Caco-2 (cell line): ENCODE results near the gene PRR16. TPM values are rescaled to one million over a fixed set of nuclear protein-coding genes. Genes with fewer than 3 reads are reported as not detected.
A peak's percentile ranks its signal among the peaks of the same experiment; 100 is the strongest.

ENCODE experiments used
- BruUV-seq: library from RNA; stranded (reverse); fragments of 400-500 nt; replicated peaks from 2 replicates; lab custom pipeline; 2021; lab: Mats Ljungman, UMichigan
- CTCF ChIA-PET: fragments of 300-600 bp; sonication (Branson Sonifier 250); formaldehyde crosslinking; loops from one replicate; lab custom pipeline; 2022; ENCODE audit warnings: antibody characterized with exemption; lab: Charles Lee
- POLR2A ChIA-PET: fragments of 300-600 bp; sonication (Branson Sonifier 250); formaldehyde crosslinking; loops from one replicate; lab custom pipeline; 2022; ENCODE audit warnings: antibody characterized with exemption; lab: Charles Lee
- DNase-seq, 2 experiments: peaks; one replicate each; pipeline versions ENCODE4 v3.0.0 to v3.0.0-alpha.2; 2020 to 2022
- H3K27me3 ChIP-seq: replicated peaks from 2 replicates; pipeline ENCODE4 v1.6.0; 2011; ENCODE audit warnings: low read length; ENCODE audit not compliant: control insufficient read depth, insufficient read depth
- H3K36me3 ChIP-seq: 2 replicates; pipeline ENCODE4 v1.5.1; 2011; ENCODE audit warnings: low read length; ENCODE audit not compliant: control insufficient read depth, insufficient read depth
- H3K4me1 ChIP-seq: fragments of 250-450 bp; sonication (Bioruptor Pico); 2 replicates; pipeline ENCODE4 v1.5.1; 2020; ENCODE audit warnings: mild to moderate bottlenecking
- H3K4me3 ChIP-seq: 2 replicates; pipeline ENCODE4 v1.5.1; 2011; ENCODE audit warnings: low read depth, mild to moderate bottlenecking, control low read depth, low read length
- H3K9me3 ChIP-seq: fragments of 250-450 bp; sonication (Bioruptor Pico); 2 replicates; pipeline ENCODE4 v1.5.1; 2020; ENCODE audit warnings: mild to moderate bottlenecking, moderate library complexity
- H3K27ac Mint-ChIP-seq: one replicate; pipeline ENCODE4 v1.8.0; 2022; ENCODE audit warnings: mixed read lengths; ENCODE audit not compliant: unreplicated experiment
- H3K27me3 Mint-ChIP-seq: one replicate; pipeline ENCODE4 v1.8.0; 2022; ENCODE audit warnings: mixed read lengths; ENCODE audit not compliant: insufficient read depth, unreplicated experiment
- H3K36me3 Mint-ChIP-seq: one replicate; pipeline ENCODE4 v1.8.0; 2022; ENCODE audit warnings: mild to moderate bottlenecking, mixed read lengths; ENCODE audit not compliant: insufficient read depth, unreplicated experiment
- H3K4me1 Mint-ChIP-seq: one replicate; pipeline ENCODE4 v1.8.0; 2022; ENCODE audit warnings: low read depth, mixed read lengths; ENCODE audit not compliant: unreplicated experiment
- H3K4me3 Mint-ChIP-seq: one replicate; pipeline ENCODE4 v1.8.0; 2022; ENCODE audit warnings: mild to moderate bottlenecking, moderate library complexity, mixed read lengths; ENCODE audit not compliant: unreplicated experiment
- H3K9me3 Mint-ChIP-seq: one replicate; pipeline ENCODE4 v1.8.0; 2022; ENCODE audit warnings: mixed read lengths; ENCODE audit not compliant: unreplicated experiment
- intact Hi-C: fragments of 100-400 bp; cut with micrococcal nuclease; formaldehyde crosslinking; loops from one replicate; pipeline ENCODE4 v1.10.0; 2022; ENCODE audit not compliant: unreplicated experiment
- total RNA-seq: library from RNA; stranded (reverse); gene quantifications from 2 replicates; pipeline ENCODE4 v1.2.3, GENCODE V29; 2022
- TF ChIP-seq, protein P1 (sequence below), 2 experiments: fragments of 200-600 bp in 1 of 2; IDR thresholded peaks; 1 replicate in 1 of 2; 2 replicates in 1 of 2; pipeline versions ENCODE4 v1.5.1 to v1.8.0; 2011 to 2022; ENCODE audit warnings: antibody characterized with exemption in 1 of 2, control low read depth in 1 of 2, inconsistent platforms in 1 of 2, low read depth in 1 of 2, low read length in 1 of 2, mild to moderate bottlenecking in 1 of 2, moderate library complexity in 1 of 2; ENCODE audit not compliant: insufficient read depth in 1 of 2, severe bottlenecking in 1 of 2, unreplicated experiment in 1 of 2

PRR16 gene
- total RNA-seq, 1 experiment from 2014 or later: not detected

GRCh38 chr5:120532835-120533234 lies 68.7 kb downstream of the PRR16 start:
- no peaks in the 10 kb centered on the region for H3K36me3 Mint-ChIP-seq
- no peak overlapping the region for H3K4me3 Mint-ChIP-seq
- TF ChIP-seq, protein P1, sequence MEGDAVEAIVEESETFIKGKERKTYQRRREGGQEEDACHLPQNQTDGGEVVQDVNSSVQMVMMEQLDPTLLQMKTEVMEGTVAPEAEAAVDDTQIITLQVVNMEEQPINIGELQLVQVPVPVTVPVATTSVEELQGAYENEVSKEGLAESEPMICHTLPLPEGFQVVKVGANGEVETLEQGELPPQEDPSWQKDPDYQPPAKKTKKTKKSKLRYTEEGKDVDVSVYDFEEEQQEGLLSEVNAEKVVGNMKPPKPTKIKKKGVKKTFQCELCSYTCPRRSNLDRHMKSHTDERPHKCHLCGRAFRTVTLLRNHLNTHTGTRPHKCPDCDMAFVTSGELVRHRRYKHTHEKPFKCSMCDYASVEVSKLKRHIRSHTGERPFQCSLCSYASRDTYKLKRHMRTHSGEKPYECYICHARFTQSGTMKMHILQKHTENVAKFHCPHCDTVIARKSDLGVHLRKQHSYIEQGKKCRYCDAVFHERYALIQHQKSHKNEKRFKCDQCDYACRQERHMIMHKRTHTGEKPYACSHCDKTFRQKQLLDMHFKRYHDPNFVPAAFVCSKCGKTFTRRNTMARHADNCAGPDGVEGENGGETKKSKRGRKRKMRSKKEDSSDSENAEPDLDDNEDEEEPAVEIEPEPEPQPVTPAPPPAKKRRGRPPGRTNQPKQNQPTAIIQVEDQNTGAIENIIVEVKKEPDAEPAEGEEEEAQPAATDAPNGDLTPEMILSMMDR (IDR thresholded peaks at IDR 0.05; ENCODE audit: insufficient read depth in 1 of 2, low read depth in 1 of 2, low read length in 1 of 2, severe bottlenecking in 1 of 2, unreplicated experiment in 1 of 2): no peak
- DNase-seq: peak in 1 of 2 experiments; percentile 2
- H3K4me1 Mint-ChIP-seq: no peaks in the 10 kb centered on the region
- ChIA-PET CTCF (no interaction called here), POLR2A (no interaction called here)
- Histone ChIP-seq H3K36me3 (no peaks in the 10 kb centered on the region), H3K27me3 (no peaks in the 10 kb centered on the region), H3K4me3 (no peak overlapping the region), H3K4me1 (no peaks in the 10 kb centered on the region), H3K9me3 (no peaks in the 10 kb centered on the region)
- H3K27ac Mint-ChIP-seq: no peak overlapping the region
- no TSS peak for BruUV-seq
- intact Hi-C loops: no loop called here
- no peaks in the 10 kb centered on the region for H3K27me3 Mint-ChIP-seq
- no peaks in the 10 kb centered on the region for H3K9me3 Mint-ChIP-seq

- Mint-ChIP-seq H3K9me3 (no peaks in the 10 kb centered on the region), H3K4me1 (no peaks in the 10 kb centered on the region), H3K4me3 (no peak overlapping the region), H3K27ac (no peak overlapping the region), H3K36me3 (no peaks in the 10 kb centered on the region), H3K27me3 (no peaks in the 10 kb centered on the region)
- no TSS peak for BruUV-seq
- TF ChIP-seq, protein P1 (IDR thresholded peaks at IDR 0.05; ENCODE audit: insufficient read depth in 1 of 2, low read depth in 1 of 2, low read length in 1 of 2, severe bottlenecking in 1 of 2, unreplicated experiment in 1 of 2): no peak
- Histone ChIP-seq H3K4me1 (no peaks in the 10 kb centered on the region), H3K9me3 (no peaks in the 10 kb centered on the region), H3K36me3 (no peaks in the 10 kb centered on the region), H3K4me3 (no peak overlapping the region), H3K27me3 (no peaks in the 10 kb centered on the region)
- ChIA-PET POLR2A (no interaction called here), CTCF (no interaction called here)
- intact Hi-C loops: no loop called here
- no peak for DNase-seq
These were observed 69.5 kb downstream of the PRR16 start for GRCh38 chr5:120533581-120533980.

- intact Hi-C loops: no loop called here
- Histone ChIP-seq H3K4me1 (peaks cover 4% of the 10 kb centered on the region; the same call in 1 of the 2 replicates), H3K36me3 (no peaks in the 10 kb centered on the region), H3K9me3 (no peaks in the 10 kb centered on the region), H3K4me3 (no peak overlapping the region), H3K27me3 (no peaks in the 10 kb centered on the region)
- no TSS peak for BruUV-seq
- no peak overlapping the region for H3K27ac Mint-ChIP-seq
- ChIA-PET CTCF (no interaction called here), POLR2A (no interaction called here)
- no peaks in the 10 kb centered on the region for H3K4me1 Mint-ChIP-seq
- DNase-seq: no peak
- TF ChIP-seq, protein P1 (IDR thresholded peaks at IDR 0.05; ENCODE audit: insufficient read depth in 1 of 2, low read depth in 1 of 2, low read length in 1 of 2, severe bottlenecking in 1 of 2, unreplicated experiment in 1 of 2): no peak
- no peaks in the 10 kb centered on the region for H3K9me3 Mint-ChIP-seq
- no peaks in the 10 kb centered on the region for H3K36me3 Mint-ChIP-seq
- H3K4me3 Mint-ChIP-seq: no peak overlapping the region
- H3K27me3 Mint-ChIP-seq: no peaks in the 10 kb centered on the region
These were observed 71.8 kb downstream of the PRR16 start for GRCh38 chr5:120535900-120536299.
